Endodermal cell (in vitro differentiated cells): ENCODE results near the gene ADARB1. TPM values are rescaled to one million over a fixed set of nuclear protein-coding genes. Genes with fewer than 3 reads are reported as not detected.
A peak's percentile ranks its signal among the peaks of the same experiment; 100 is the strongest.

ENCODE experiments used
- DNase-seq: peaks from one replicate; pipeline ENCODE4 v3.0.0-alpha.2; 2017
- H3K27ac ChIP-seq: 2 replicates; pipeline ENCODE4 v1.5.1; 2013; ENCODE audit warnings: mild to moderate bottlenecking, low read depth, low read length, moderate library complexity
- H3K27me3 ChIP-seq: 2 replicates; pipeline ENCODE4 v1.6.1; 2013; ENCODE audit warnings: mild to moderate bottlenecking, low read length, moderate library complexity; ENCODE audit not compliant: insufficient read depth, control insufficient read depth, poor library complexity, severe bottlenecking
- H3K36me3 ChIP-seq: 2 replicates; pipeline ENCODE4 v1.7.0; 2013; ENCODE audit warnings: mild to moderate bottlenecking, low read length, moderate library complexity; ENCODE audit not compliant: control insufficient read depth, insufficient read depth
- H3K4me1 ChIP-seq: one replicate; pipeline ENCODE4 v1.7.0; 2013; ENCODE audit warnings: low read length; ENCODE audit not compliant: control insufficient read depth, insufficient read depth
- H3K4me3 ChIP-seq: 2 replicates; pipeline ENCODE4 v1.5.1; 2013; ENCODE audit warnings: mild to moderate bottlenecking, low read length, moderate library complexity
- H3K9ac ChIP-seq: 2 replicates; pipeline ENCODE4 v1.6.1; 2013; ENCODE audit warnings: mild to moderate bottlenecking, low read length, moderate library complexity; ENCODE audit not compliant: poor library complexity, severe bottlenecking; ENCODE audit errors: extremely low read depth
- H3K9me3 ChIP-seq: 2 replicates; pipeline ENCODE4 v1.6.1; 2013; ENCODE audit warnings: mild to moderate bottlenecking, low read length, moderate library complexity; ENCODE audit not compliant: control insufficient read depth
- H3K27ac Mint-ChIP-seq: 2 replicates; pipeline ENCODE4 v1.8.0; 2020; ENCODE audit warnings: mixed read lengths
- H3K27me3 Mint-ChIP-seq: 2 replicates; pipeline ENCODE4 v1.8.0; 2021; ENCODE audit warnings: mild to moderate bottlenecking, mixed read lengths; ENCODE audit not compliant: insufficient read depth
- H3K36me3 Mint-ChIP-seq: 2 replicates; pipeline ENCODE4 v1.8.0; 2020; ENCODE audit warnings: low read depth, mixed read lengths
- H3K4me1 Mint-ChIP-seq: 2 replicates; pipeline ENCODE4 v1.8.0; 2020; ENCODE audit warnings: mixed read lengths
- H3K4me3 Mint-ChIP-seq: 2 replicates; pipeline ENCODE4 v1.8.0; 2020; ENCODE audit warnings: mild to moderate bottlenecking, moderate library complexity, mixed read lengths
- H3K9me3 Mint-ChIP-seq: 2 replicates; pipeline ENCODE4 v1.8.0; 2020; ENCODE audit warnings: mild to moderate bottlenecking, mixed read lengths
- CTCF ChIP-seq: fragments of 200-600 bp; sonication (generic); conservative IDR thresholded peaks from 2 replicates; pipeline ENCODE4 v1.5.0; 2021; ENCODE audit warnings: antibody characterized with exemption, mild to moderate bottlenecking
- WGBS, 2 experiments: methylation state at CpG; one replicate each; pipeline versions ENCODE4 v1.1.5 to v1.1.7; 2013; ENCODE audit warnings: missing lambda C conversion rate in 2 of 2, mixed read lengths in 1 of 2; ENCODE audit not compliant: insufficient coverage in 1 of 2, insufficient read length in 1 of 2; 5-methylcytosine and 5-hydroxymethylcytosine counted together
- total RNA-seq, 2 donors: library from RNA; stranded (reverse); fragmentation: NEBNext Ultra II Directional in 1 of 2; extraction: Animal tissue kit (Norgen Biotek cat#: 25700) in 1 of 2; gene quantifications; 2 replicates in 1 of 2; 3 replicates in 1 of 2; pipeline ENCODE4 v1.2.1, GENCODE V29; 2021

ADARB1 gene
- total RNA-seq, 2 donors from 2014 or later, result 11.5 to 20.1 TPM

- Mint-ChIP-seq H3K4me3 (no peak overlapping the region), H3K9me3 (peaks cover 14% of the 10 kb centered on the region), H3K4me1 (no peaks in the 10 kb centered on the region), H3K36me3 (peaks cover 64% of the 10 kb centered on the region), H3K27ac (no peak overlapping the region), H3K27me3 (no peaks in the 10 kb centered on the region)
- Histone ChIP-seq H3K4me3 (no peak overlapping the region), H3K9ac (no peak overlapping the region), H3K27me3 (no peaks in the 10 kb centered on the region), H3K9me3 (no peaks in the 10 kb centered on the region), H3K4me1 (no peaks in the 10 kb centered on the region), H3K36me3 (peaks cover 46% of the 10 kb centered on the region), H3K27ac (no peak overlapping the region)
- peak; percentile 22 for DNase-seq
- 96 to 98% methylated on average over 11 to 20 of the region's 23 CpGs for WGBS, 2 experiments
- no peak for TF ChIP-seq CTCF
These were observed 189.9 kb downstream of the ADARB1 start for GRCh38 chr21:45264146-45264911.

- DNase-seq, result peak; percentile 35
- peaks cover 14% of the 10 kb centered on the region for H3K9me3 Mint-ChIP-seq
- Histone ChIP-seq H3K36me3 (peaks cover 50% of the 10 kb centered on the region), H3K9ac (no peak overlapping the region), H3K4me1 (no peaks in the 10 kb centered on the region), H3K9me3 (peaks cover 4% of the 10 kb centered on the region), H3K4me3 (no peak overlapping the region), H3K27me3 (no peaks in the 10 kb centered on the region), H3K27ac (no peak overlapping the region)
- no peak overlapping the region for H3K4me3 Mint-ChIP-seq
- WGBS, 2 experiments, result 93 to 99% methylated on average over 23 to 34 of the region's 34 CpGs
- no peaks in the 10 kb centered on the region for H3K4me1 Mint-ChIP-seq
- no peak overlapping the region for H3K27ac Mint-ChIP-seq
- no peak for TF ChIP-seq CTCF
- peaks cover 64% of the 10 kb centered on the region for H3K36me3 Mint-ChIP-seq
- no peaks in the 10 kb centered on the region for H3K27me3 Mint-ChIP-seq
These were observed 190.6 kb downstream of the ADARB1 start for GRCh38 chr21:45264912-45265515.

- H3K4me1 Mint-ChIP-seq, result no peaks in the 10 kb centered on the region
- H3K9me3 ChIP-seq, result peaks cover 13% of the 10 kb centered on the region
- H3K9ac ChIP-seq, result no peak overlapping the region
- DNase-seq, result peak; percentile 31
- H3K4me1 ChIP-seq, result no peaks in the 10 kb centered on the region
- peaks cover 14% of the 10 kb centered on the region for H3K9me3 Mint-ChIP-seq
- no peaks in the 10 kb centered on the region for H3K27me3 Mint-ChIP-seq
- H3K36me3 ChIP-seq, result peaks cover 59% of the 10 kb centered on the region
- H3K27ac ChIP-seq, result no peak overlapping the region
- no peaks in the 10 kb centered on the region for H3K27me3 ChIP-seq
- H3K27ac Mint-ChIP-seq, result no peak overlapping the region
- H3K4me3 Mint-ChIP-seq, result no peak overlapping the region
- H3K4me3 ChIP-seq, result no peak overlapping the region
- TF ChIP-seq CTCF, result no peak
- peaks cover 64% of the 10 kb centered on the region for H3K36me3 Mint-ChIP-seq
- 96 to 97% methylated on average over 18 to 36 of the region's 36 CpGs for WGBS, 2 experiments
These were observed 191.5 kb downstream of the ADARB1 start for GRCh38 chr21:45265721-45266517.
